ENCODE measurements around the gene UBFD1.
"Not testable (repeated sequence)": the region's sequence is repeated elsewhere in the genome, so short reads cannot be mapped to it uniquely, and the experiment has no call there.

Gene UBFD1

DNA sequence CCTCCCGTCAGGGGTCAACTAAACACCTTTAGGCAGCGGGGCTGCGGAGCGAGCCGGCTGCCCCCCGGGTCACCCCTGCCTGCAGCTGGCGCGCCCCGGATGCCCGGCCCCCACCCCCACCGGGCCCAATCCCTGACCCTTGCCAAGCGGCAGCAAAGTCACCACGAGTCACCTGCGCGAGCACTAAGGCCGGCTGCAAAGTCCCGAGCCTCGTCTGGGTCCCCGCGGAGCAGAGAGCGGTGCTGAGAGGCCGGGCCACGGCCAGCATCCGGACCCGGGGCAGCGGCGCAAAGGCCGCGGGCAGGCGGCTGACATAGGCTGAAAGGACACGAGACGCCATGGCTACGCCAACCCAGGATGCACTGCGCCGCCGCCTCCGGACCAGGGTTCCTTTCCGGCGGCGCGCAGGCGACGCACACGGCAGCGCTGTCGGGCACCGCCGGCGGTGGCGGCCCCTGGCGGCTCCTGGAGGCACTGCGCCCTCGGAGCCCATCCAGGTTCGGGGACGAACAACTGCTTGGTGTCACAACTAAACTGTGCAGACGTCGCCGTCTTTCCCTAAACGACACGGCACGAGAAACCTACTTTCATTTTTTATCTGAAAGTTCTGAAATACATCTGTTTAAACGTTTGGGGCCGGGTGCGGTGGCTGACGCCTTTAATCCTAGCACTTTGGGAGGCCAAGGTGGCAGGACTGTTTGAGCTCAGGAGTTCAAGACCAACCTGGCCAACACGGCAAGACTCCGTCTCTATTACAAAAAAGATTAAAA lies 38.6 kb downstream of the UBFD1 start, which contains the start of gene NDUFAB1:
Gene NDUFAB1, minus strand, starts transcription at position 366 of the 770 bp plus-strand sequence. Its CDS starts 26 bp downstream, at position 340.
- DNase-seq: peak; percentile 86 to 98 (median 91)
- intact Hi-C loops (cut with DNase I): loop anchor here (2.0 kb wide), 2 partner anchors 37 to 45 kb away; partner anchors contain the start of genes DCTN5 and PALB2

DNA sequence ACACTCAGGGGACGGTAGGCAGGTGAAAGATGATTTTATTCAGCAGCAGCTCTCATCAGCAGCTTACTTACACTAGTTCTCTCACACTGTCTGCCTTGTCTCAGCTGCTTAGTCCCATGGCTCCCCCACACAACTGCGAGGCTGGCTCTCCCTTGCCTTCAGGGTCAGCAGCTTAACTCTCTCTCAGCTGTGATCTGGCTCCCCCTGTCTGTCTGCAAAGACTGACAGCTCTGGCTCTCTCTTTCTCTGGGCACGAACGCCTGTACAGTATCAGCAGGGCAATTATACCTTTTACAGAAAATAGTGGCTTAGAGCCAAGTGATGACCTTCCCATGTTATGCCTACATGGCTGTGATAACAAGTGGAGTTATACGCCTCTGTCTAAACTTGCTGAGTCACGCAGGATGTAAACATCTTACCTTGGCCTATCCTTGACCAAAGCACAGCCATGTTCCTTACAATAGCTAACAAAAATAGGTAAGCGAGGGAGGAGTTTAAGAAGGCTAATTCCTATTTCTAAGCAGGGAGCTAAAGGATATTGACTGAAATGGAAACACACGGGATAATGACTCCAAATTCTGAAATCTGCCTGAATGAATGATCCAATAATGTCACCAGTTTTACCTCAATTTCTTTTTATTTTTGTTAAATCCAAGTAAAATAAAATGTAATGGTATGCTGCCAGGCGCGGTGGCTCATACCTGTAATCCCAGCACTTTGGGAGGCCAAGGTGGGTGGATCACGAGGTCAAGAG lies 39.7 kb downstream of the UBFD1 start:
- peak in 1 of 10 donors; percentile 68 for DNase-seq
- intact Hi-C loops (cut with DNase I): loop anchor here (2.0 kb wide), 2 partner anchors 38 to 44 kb away; partner anchors contain the start of genes DCTN5 and PALB2

GRCh38 chr16:23607726-23608125 lies 50.2 kb downstream of the UBFD1 start:
- intact Hi-C loops (cut with DNase I): no loop called here
- DNase-seq: no peak

- intact Hi-C loops (cut with DNase I): no loop called here
- no peak for DNase-seq
Observed at GRCh38 chr16:23608194-23608593, 50.7 kb downstream of the UBFD1 start.

GRCh38 chr16:23609929-23610328 lies 52.4 kb downstream of the UBFD1 start:
- no peak for DNase-seq
- intact Hi-C loops (cut with DNase I): no loop called here

GRCh38 chr16:23610905-23611304 lies 53.4 kb downstream of the UBFD1 start:
- DNase-seq; intact Hi-C loops (cut with DNase I): not testable (repeated sequence)

GRCh38 chr16:23611936-23612335 lies 54.4 kb downstream of the UBFD1 start:
- intact Hi-C loops (cut with DNase I): no loop called here
- no peak for DNase-seq

DNA sequence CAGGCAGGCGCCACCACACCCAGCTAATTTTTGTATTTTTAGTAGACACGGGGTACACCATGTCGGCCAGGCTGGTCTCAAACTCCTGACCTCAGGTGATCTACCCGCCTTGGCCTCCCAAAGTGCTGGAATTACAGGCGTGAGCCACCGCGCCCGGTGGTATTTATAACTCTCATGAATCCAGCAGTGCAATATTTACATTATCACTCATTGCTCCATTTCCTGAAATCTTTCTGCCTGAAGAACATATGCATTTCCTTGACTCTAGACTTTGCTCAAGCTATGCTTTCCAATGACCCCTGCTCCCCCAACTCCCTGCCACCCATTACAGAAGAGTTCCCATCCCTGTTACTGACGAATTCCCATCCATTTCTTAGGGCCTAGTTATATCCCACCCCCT lies 58.3 kb downstream of the UBFD1 start:
- intact Hi-C loops (cut with DNase I): no loop called here
- DNase-seq: no peak
